CD4-positive, CD25-positive, alpha-beta regulatory T cell (primary cell): ENCODE results near the gene GABBR2. TPM values are rescaled to one million over a fixed set of nuclear protein-coding genes. Genes with fewer than 3 reads are reported as not detected.

Experiments
- ATAC-seq, 2 donors: fragments of 150-1000 bp; cut with Tn5 transposase; one replicate each; pipeline ENCODE4 v1.10.0; 2021; ENCODE audit warnings: low read depth in 2 of 2, moderate number of reproducible peaks in 2 of 2, moderate library complexity in 1 of 2
- DNase-seq, 3 donors: peaks; one replicate each; pipeline versions ENCODE4 v3.0.0 to v3.0.0-alpha.2; 2012 to 2022; ENCODE audit warnings: mixed read lengths in 1 of 3
- H3K27ac ChIP-seq: one replicate; pipeline ENCODE4 v1.7.0; 2013; ENCODE audit warnings: mild to moderate bottlenecking, low read length; ENCODE audit not compliant: insufficient read depth, poor library complexity, severe bottlenecking
- H3K27me3 ChIP-seq: one replicate; pipeline ENCODE4 v1.7.0; 2013; ENCODE audit warnings: low read length; ENCODE audit not compliant: control insufficient read depth, insufficient read depth
- H3K36me3 ChIP-seq: one replicate; pipeline ENCODE4 v1.7.0; 2013; ENCODE audit warnings: mild to moderate bottlenecking, low read length, moderate library complexity; ENCODE audit not compliant: control insufficient read depth, insufficient read depth
- H3K4me1 ChIP-seq: 2 replicates; pipeline ENCODE4 v1.7.0; 2013; ENCODE audit warnings: mild to moderate bottlenecking, low read length; ENCODE audit not compliant: insufficient read depth, control insufficient read depth, poor library complexity, severe bottlenecking
- H3K4me3 ChIP-seq: one replicate; pipeline ENCODE4 v1.7.0; 2013; ENCODE audit warnings: low read depth, mild to moderate bottlenecking, low read length, moderate library complexity
- H3K9me3 ChIP-seq, 2 experiments: 1 replicate in 1 of 2; 2 replicates in 1 of 2; pipeline ENCODE4 v1.7.0; 2013; ENCODE audit warnings: low read length in 2 of 2, mild to moderate bottlenecking in 1 of 2, moderate library complexity in 1 of 2; ENCODE audit not compliant: control insufficient read depth in 2 of 2
- H3K27ac Mint-ChIP-seq, 3 donors: one replicate each; pipeline ENCODE4 v1.8.0; 2020 to 2022; ENCODE audit warnings: mild to moderate bottlenecking in 3 of 3, mixed read lengths in 3 of 3, moderate library complexity in 2 of 3
- H3K27me3 Mint-ChIP-seq: one replicate; pipeline ENCODE4 v1.8.0; 2022; ENCODE audit warnings: mild to moderate bottlenecking, mixed read lengths
- H3K36me3 Mint-ChIP-seq: one replicate; pipeline ENCODE4 v1.8.0; 2020; ENCODE audit warnings: mixed read lengths
- H3K4me1 Mint-ChIP-seq, 4 donors: one replicate each; pipeline ENCODE4 v1.8.0; 2020 to 2022; ENCODE audit warnings: mixed read lengths in 4 of 4, mild to moderate bottlenecking in 1 of 4
- H3K4me3 Mint-ChIP-seq, 4 donors: one replicate each; pipeline ENCODE4 v1.8.0; 2020 to 2022; ENCODE audit warnings: mild to moderate bottlenecking in 4 of 4, mixed read lengths in 4 of 4, moderate library complexity in 3 of 4
- H3K9me3 Mint-ChIP-seq, 7 donors: one replicate each; pipeline ENCODE4 v1.8.0; 2020 to 2022; ENCODE audit warnings: mixed read lengths in 7 of 7, mild to moderate bottlenecking in 3 of 7, moderate library complexity in 2 of 7
- polyA plus RNA-seq, 4 donors: library from polyadenylated mRNA; unstranded; fragments of 300-500 nt; fragmentation: Illumina TruSeq; gene quantifications; one replicate each; pipeline ENCODE4 v1.2.3, GENCODE V29; 2021
- total RNA-seq: library from RNA; stranded (reverse); gene quantifications from one replicate; pipeline ENCODE4 v1.2.3, GENCODE V29; 2022

Gene GABBR2
- total and polyA plus RNA-seq, 5 donors from 2014 or later, result not detected

- Histone ChIP-seq H3K9me3 (no peaks in the 10 kb centered on the region), H3K27me3 (no peaks in the 10 kb centered on the region), H3K27ac (no peak overlapping the region), H3K4me1 (peaks cover 12% of the 10 kb centered on the region), H3K36me3 (no peaks in the 10 kb centered on the region), H3K4me3 (no peak overlapping the region)
- Mint-ChIP-seq H3K36me3 (no peaks in the 10 kb centered on the region), H3K4me3 (no peak overlapping the region), H3K27me3 (no peaks in the 10 kb centered on the region), H3K27ac (no peak overlapping the region), H3K9me3 (no peaks in the 10 kb centered on the region), H3K4me1 (peaks cover 4 to 12% (median 9%) of the 10 kb centered on the region in 4 donors)
- no peak for ATAC-seq
- no peak for DNase-seq
These were observed 448.1 kb downstream of the GABBR2 start for GRCh38 chr9:98260635-98261034.

- DNase-seq (no peak), ATAC-seq (no peak)
- Histone ChIP-seq H3K9me3 (no peaks in the 10 kb centered on the region), H3K36me3 (no peaks in the 10 kb centered on the region), H3K4me3 (no peak overlapping the region), H3K27ac (no peak overlapping the region), H3K4me1 (peaks cover 16% of the 10 kb centered on the region), H3K27me3 (no peaks in the 10 kb centered on the region)
- peak overlapping the region in 1 of 4 donors; percentile 68 for H3K4me3 Mint-ChIP-seq
- no peaks in the 10 kb centered on the region for H3K9me3 Mint-ChIP-seq
- H3K36me3 Mint-ChIP-seq, result no peaks in the 10 kb centered on the region
- H3K27ac Mint-ChIP-seq, result no peak overlapping the region
- peaks cover 7 to 13% (median 11%) of the 10 kb centered on the region in 4 donors for H3K4me1 Mint-ChIP-seq
- H3K27me3 Mint-ChIP-seq, result no peaks in the 10 kb centered on the region
These were observed 448.9 kb downstream of the GABBR2 start for GRCh38 chr9:98259791-98260190.

DNA sequence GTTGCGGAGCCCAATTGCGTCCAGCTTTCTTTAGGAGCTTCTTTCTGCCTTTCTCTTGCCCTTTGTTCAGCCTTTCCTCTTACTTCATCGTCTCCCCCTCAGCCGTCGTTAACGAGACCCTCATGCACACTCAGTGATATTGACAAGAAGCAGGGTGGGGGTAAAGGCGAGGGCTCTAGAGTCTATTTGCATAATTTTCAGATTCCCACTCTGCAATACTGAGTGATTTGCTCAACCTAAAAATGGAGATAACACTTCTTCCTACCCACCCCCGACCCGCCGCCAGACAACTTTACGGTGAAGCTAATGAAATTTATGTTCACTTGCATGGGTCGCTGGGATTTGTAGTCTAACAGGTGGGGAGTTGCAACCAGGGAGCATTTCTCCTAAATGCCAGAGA lies 452.0 kb downstream of the GABBR2 start:
- Histone ChIP-seq H3K27ac (peak overlapping the region; percentile 87), H3K4me3 (peak overlapping the region; percentile 93), H3K36me3 (peaks cover 2% of the 10 kb centered on the region), H3K9me3 (no peaks in the 10 kb centered on the region), H3K4me1 (peaks cover 32% of the 10 kb centered on the region), H3K27me3 (no peaks in the 10 kb centered on the region)
- Mint-ChIP-seq H3K9me3 (no peaks in the 10 kb centered on the region), H3K36me3 (no peaks in the 10 kb centered on the region), H3K4me1 (peaks cover 11 to 41% (median 27%) of the 10 kb centered on the region in 4 donors), H3K27ac (peak overlapping the region; percentile 94 to 99 (median 98)), H3K4me3 (peak overlapping the region; percentile 93 to 100 (median 95)), H3K27me3 (no peaks in the 10 kb centered on the region)
- ATAC-seq, result no peak
- DNase-seq, result peak in 2 of 3 donors; percentile 47 to 75

GRCh38 chr9:98255578-98256296 lies 453.0 kb downstream of the GABBR2 start, which contains the start of gene TBC1D2:
TBC1D2 (minus strand) TSS chr9:98255649; CDS start chr9:98255541, 108 bp downstream.
- Mint-ChIP-seq H3K36me3 (peaks cover 3% of the 10 kb centered on the region), H3K9me3 (no peaks in the 10 kb centered on the region), H3K4me3 (peak within 1 kb of the TSS; percentile 93 to 100 (median 95)), H3K4me1 (peaks cover 15 to 43% (median 27%) of the 10 kb centered on the region in 4 donors), H3K27ac (peak within 1 kb of the TSS; percentile 94 to 99 (median 98)), H3K27me3 (no peaks in the 10 kb centered on the region)
- Histone ChIP-seq H3K27me3 (no peaks in the 10 kb centered on the region), H3K4me3 (peak within 1 kb of the TSS; percentile 93), H3K9me3 (no peaks in the 10 kb centered on the region), H3K4me1 (peaks cover 32% of the 10 kb centered on the region), H3K36me3 (peaks cover 5% of the 10 kb centered on the region), H3K27ac (peak within 1 kb of the TSS; percentile 87)
- ATAC-seq (peak; percentile 86 to 87), DNase-seq (peak; percentile 96 to 98 (median 97))

GRCh38 chr9:98255061-98255577 lies 453.6 kb downstream of the GABBR2 start:
- no peak for DNase-seq

GRCh38 chr9:98254228-98255060 lies 454.3 kb downstream of the GABBR2 start:
- Mint-ChIP-seq H3K27ac (peak overlapping the region; percentile 87 to 99 (median 94)), H3K36me3 (peaks cover 13% of the 10 kb centered on the region)

More at GRCh38 chr9:98255061-98255577, 453.6 kb downstream of the GABBR2 start:
- Histone ChIP-seq H3K9me3 (no peaks in the 10 kb centered on the region), H3K4me1 (peaks cover 32% of the 10 kb centered on the region), H3K27me3 (no peaks in the 10 kb centered on the region), H3K36me3 (peaks cover 5% of the 10 kb centered on the region), H3K27ac (peak overlapping the region; percentile 87), H3K4me3 (peak overlapping the region; percentile 88)
- Mint-ChIP-seq H3K27ac (peak overlapping the region in 2 of 3 donors; percentile 94 to 99), H3K4me3 (peak overlapping the region; percentile 93 to 100 (median 95)), H3K4me1 (peaks cover 15 to 50% (median 29%) of the 10 kb centered on the region in 4 donors), H3K9me3 (no peaks in the 10 kb centered on the region), H3K36me3 (peaks cover 8% of the 10 kb centered on the region), H3K27me3 (no peaks in the 10 kb centered on the region)
- ATAC-seq, result peak in 1 of 2 donors; percentile 2

DNA sequence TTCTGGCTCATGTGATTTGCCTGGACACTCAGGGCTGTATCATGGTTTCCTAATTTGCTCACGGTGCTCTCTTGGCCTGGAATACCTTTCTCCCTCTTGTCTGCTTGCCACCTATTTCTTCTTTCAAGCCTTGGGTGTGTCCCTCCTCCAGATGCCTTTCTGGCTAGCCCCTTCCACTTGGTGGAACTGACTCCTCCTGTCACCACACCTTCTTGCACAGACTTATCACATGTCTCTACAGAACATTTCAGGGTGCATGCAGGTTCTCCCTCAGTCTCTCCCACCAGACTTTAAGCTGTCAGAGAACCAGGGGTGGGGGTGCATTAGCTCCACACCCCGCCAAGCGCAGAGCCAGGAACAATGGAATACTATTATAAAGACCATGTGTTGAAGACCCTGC lies 455.2 kb downstream of the GABBR2 start:
- H3K4me3 Mint-ChIP-seq, result peak overlapping the region; percentile 3 to 97 (median 93)
- peaks cover 40% of the 10 kb centered on the region for H3K4me1 ChIP-seq

More at GRCh38 chr9:98254228-98255060, 454.3 kb downstream of the GABBR2 start:
- no peak for DNase-seq
- H3K27ac ChIP-seq, result no peak overlapping the region
- H3K27me3 ChIP-seq, result no peaks in the 10 kb centered on the region
- H3K4me1 ChIP-seq, result peaks cover 32% of the 10 kb centered on the region
- no peak for ATAC-seq
- H3K9me3 Mint-ChIP-seq, result peaks cover 0 to 2% (median 0%) of the 10 kb centered on the region in 7 donors
- peak overlapping the region; percentile 88 for H3K4me3 ChIP-seq
- peaks cover 20 to 55% (median 34%) of the 10 kb centered on the region in 4 donors for H3K4me1 Mint-ChIP-seq
- H3K9me3 ChIP-seq, result no peaks in the 10 kb centered on the region
- H3K4me3 Mint-ChIP-seq, result peak overlapping the region; percentile 93 to 100 (median 95)
- peaks cover 8% of the 10 kb centered on the region for H3K36me3 ChIP-seq
- H3K27me3 Mint-ChIP-seq, result no peaks in the 10 kb centered on the region

More for the DNA sequence above, 455.2 kb downstream of the GABBR2 start:
- H3K27ac Mint-ChIP-seq, result peak overlapping the region in 2 of 3 donors; percentile 1 to 59
- no peaks in the 10 kb centered on the region for H3K27me3 Mint-ChIP-seq
- Histone ChIP-seq H3K27me3 (no peaks in the 10 kb centered on the region), H3K9me3 (no peaks in the 10 kb centered on the region), H3K27ac (no peak overlapping the region), H3K36me3 (peaks cover 15% of the 10 kb centered on the region), H3K4me3 (no peak overlapping the region)
- H3K36me3 Mint-ChIP-seq, result peaks cover 17% of the 10 kb centered on the region
- ATAC-seq (no peak), DNase-seq (no peak)
- H3K9me3 Mint-ChIP-seq, result peaks cover 0 to 2% (median 0%) of the 10 kb centered on the region in 7 donors
- peaks cover 26 to 63% (median 39%) of the 10 kb centered on the region in 4 donors for H3K4me1 Mint-ChIP-seq
